Neural progenitor cell (in vitro differentiated cells): ENCODE measurements around the gene VPS72.

Experiments used
- EZH2 ChIP-seq: fragments of 200-600 bp; sonication (generic); IDR thresholded peaks from 2 replicates; pipeline ENCODE4 v1.6.1; 2017; ENCODE audit warnings: antibody characterized with exemption, mild to moderate bottlenecking, moderate library complexity
- EZH2phosphoT487 ChIP-seq: fragments of 200-600 bp; sonication (generic); IDR thresholded peaks from 2 replicates; pipeline ENCODE4 v1.6.1; 2017; ENCODE audit warnings: antibody characterized with exemption
- TF ChIP-seq, protein P1 (sequence below): fragments of 200-600 bp; sonication (generic); IDR thresholded peaks from 2 replicates; pipeline ENCODE4 v1.5.1; 2017; ENCODE audit warnings: antibody characterized with exemption, mild to moderate bottlenecking

DNA sequence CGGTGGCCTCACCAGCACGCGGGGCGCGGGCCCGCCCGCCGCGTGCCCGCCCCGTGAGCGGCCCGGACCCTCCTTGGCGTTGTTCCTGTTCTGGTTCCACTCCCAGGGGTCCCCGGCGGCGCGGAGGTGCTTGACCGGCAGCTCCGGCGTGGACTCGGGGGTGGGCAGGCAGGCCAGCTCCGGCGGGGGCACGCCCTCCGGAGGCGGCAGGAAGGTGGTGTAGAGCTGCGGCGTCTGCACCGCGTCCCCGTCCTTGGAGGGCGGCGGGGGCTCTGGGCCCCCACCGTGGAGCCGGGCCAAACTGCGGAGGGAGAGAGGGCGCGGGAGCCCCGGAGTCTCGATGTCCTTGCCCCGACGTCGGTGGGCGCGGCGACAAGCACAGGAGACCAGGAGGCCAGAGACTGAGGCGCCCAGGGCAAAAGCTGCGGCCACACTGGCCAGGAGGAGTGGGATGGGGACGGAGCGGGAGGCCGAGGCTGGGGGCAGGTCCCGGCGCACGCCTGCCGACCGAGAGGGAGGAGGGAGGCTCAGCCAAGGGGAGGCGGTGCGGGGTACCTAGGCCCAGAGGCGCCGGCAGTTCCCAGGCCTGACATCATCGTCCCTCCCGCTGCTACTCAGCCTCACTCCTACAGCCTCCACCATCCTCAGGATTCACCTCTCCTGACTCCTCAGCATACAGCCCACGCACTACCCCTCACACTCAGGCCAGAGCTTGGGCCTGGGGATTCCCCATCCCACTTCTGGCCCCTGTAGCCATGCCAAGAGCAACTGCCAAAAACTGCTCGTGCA is 56.8 kb downstream of the VPS72 start:
- TF ChIP-seq, protein P1, sequence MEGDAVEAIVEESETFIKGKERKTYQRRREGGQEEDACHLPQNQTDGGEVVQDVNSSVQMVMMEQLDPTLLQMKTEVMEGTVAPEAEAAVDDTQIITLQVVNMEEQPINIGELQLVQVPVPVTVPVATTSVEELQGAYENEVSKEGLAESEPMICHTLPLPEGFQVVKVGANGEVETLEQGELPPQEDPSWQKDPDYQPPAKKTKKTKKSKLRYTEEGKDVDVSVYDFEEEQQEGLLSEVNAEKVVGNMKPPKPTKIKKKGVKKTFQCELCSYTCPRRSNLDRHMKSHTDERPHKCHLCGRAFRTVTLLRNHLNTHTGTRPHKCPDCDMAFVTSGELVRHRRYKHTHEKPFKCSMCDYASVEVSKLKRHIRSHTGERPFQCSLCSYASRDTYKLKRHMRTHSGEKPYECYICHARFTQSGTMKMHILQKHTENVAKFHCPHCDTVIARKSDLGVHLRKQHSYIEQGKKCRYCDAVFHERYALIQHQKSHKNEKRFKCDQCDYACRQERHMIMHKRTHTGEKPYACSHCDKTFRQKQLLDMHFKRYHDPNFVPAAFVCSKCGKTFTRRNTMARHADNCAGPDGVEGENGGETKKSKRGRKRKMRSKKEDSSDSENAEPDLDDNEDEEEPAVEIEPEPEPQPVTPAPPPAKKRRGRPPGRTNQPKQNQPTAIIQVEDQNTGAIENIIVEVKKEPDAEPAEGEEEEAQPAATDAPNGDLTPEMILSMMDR, result no peak
- peak; percentile 3 for TF ChIP-seq EZH2phosphoT487
- no peak for TF ChIP-seq EZH2
